Measurements from ENCODE around the gene MPRIP. TPM values are rescaled to one million over a fixed set of nuclear protein-coding genes. Genes with fewer than 3 reads are reported as not detected.

MPRIP gene
- total and polyA plus RNA-seq, 4 donors, result 87.7 to 186 (median 162) TPM

GRCh38 chr17:17235212-17236174 lies 193.2 kb downstream of the MPRIP start:
- 53% methylated on average over 14 of the region's 19 CpGs for WGBS (ENCODE audit: insufficient coverage)
- Histone ChIP-seq H3K27ac (ENCODE audit: low read depth, low read length) (peak overlapping the region; percentile 37), H3K4me1 (ENCODE audit: control insufficient read depth, insufficient read depth, low read length) (peaks cover 28% of the 10 kb centered on the region), H3K9me3 (ENCODE audit: control insufficient read depth, insufficient read depth, low read length) (no peaks in the 10 kb centered on the region), H3K36me3 (ENCODE audit: control insufficient read depth, insufficient read depth, low read length) (peaks cover 22% of the 10 kb centered on the region), H3K27me3 (ENCODE audit: control insufficient read depth, insufficient read depth, low read length) (no peaks in the 10 kb centered on the region), H3K4me3 (ENCODE audit: low read depth, low read length) (peak overlapping the region; percentile 87)
- peak in 1 of 6 donors; percentile 44 for DNase-seq (ENCODE audit: low read depth in 4 of 6, low spot score in 6 of 6)

GRCh38 chr17:17236295-17237025 lies 194.2 kb downstream of the MPRIP start:
- peak in 3 of 6 donors; percentile 24 to 46 (median 38) for DNase-seq (ENCODE audit: low read depth in 4 of 6, low spot score in 6 of 6)
- Histone ChIP-seq H3K27me3 (ENCODE audit: control insufficient read depth, insufficient read depth, low read length) (no peaks in the 10 kb centered on the region), H3K4me3 (ENCODE audit: low read depth, low read length) (peak overlapping the region; percentile 87), H3K27ac (ENCODE audit: low read depth, low read length) (peak overlapping the region; percentile 95), H3K4me1 (ENCODE audit: control insufficient read depth, insufficient read depth, low read length) (peaks cover 27% of the 10 kb centered on the region), H3K36me3 (ENCODE audit: control insufficient read depth, insufficient read depth, low read length) (peaks cover 13% of the 10 kb centered on the region), H3K9me3 (ENCODE audit: control insufficient read depth, insufficient read depth, low read length) (no peaks in the 10 kb centered on the region)
- WGBS (ENCODE audit: insufficient coverage), result 1% methylated on average over 30 of the region's 31 CpGs

GRCh38 chr17:17237026-17237799 lies 195.0 kb downstream of the MPRIP start, which contains the start of gene FLCN:
FLCN (minus strand) TSS chr17:17237168; CDS start chr17:17228137, 9,031 bp downstream.
- Histone ChIP-seq H3K4me1 (ENCODE audit: control insufficient read depth, insufficient read depth, low read length) (peaks cover 24% of the 10 kb centered on the region), H3K4me3 (ENCODE audit: low read depth, low read length) (peak within 1 kb of the TSS; percentile 87), H3K9me3 (ENCODE audit: control insufficient read depth, insufficient read depth, low read length) (no peaks in the 10 kb centered on the region), H3K27me3 (ENCODE audit: control insufficient read depth, insufficient read depth, low read length) (no peaks in the 10 kb centered on the region), H3K27ac (ENCODE audit: low read depth, low read length) (peak within 1 kb of the TSS; percentile 95), H3K36me3 (ENCODE audit: control insufficient read depth, insufficient read depth, low read length) (peaks cover 5% of the 10 kb centered on the region)
- DNase-seq (ENCODE audit: low read depth in 4 of 6, low spot score in 6 of 6), result peak; percentile 80 to 97 (median 89)
- 0% methylated on average over 44 of the region's 53 CpGs for WGBS (ENCODE audit: insufficient coverage)

- no peak overlapping the region for H3K27ac ChIP-seq (ENCODE audit: low read depth, low read length)
- peaks cover 24% of the 10 kb centered on the region for H3K4me1 ChIP-seq (ENCODE audit: control insufficient read depth, insufficient read depth, low read length)
- H3K27me3 ChIP-seq (ENCODE audit: control insufficient read depth, insufficient read depth, low read length), result no peaks in the 10 kb centered on the region
- no peaks in the 10 kb centered on the region for H3K9me3 ChIP-seq (ENCODE audit: control insufficient read depth, insufficient read depth, low read length)
- H3K36me3 ChIP-seq (ENCODE audit: control insufficient read depth, insufficient read depth, low read length), result peaks cover 3% of the 10 kb centered on the region
- no peak for DNase-seq (ENCODE audit: low read depth in 4 of 6, low spot score in 6 of 6)
- no peak overlapping the region for H3K4me3 ChIP-seq (ENCODE audit: low read depth, low read length)
- no CpG with 5 or more reads among the region's 1 CpG for WGBS (ENCODE audit: insufficient coverage)
Measured at GRCh38 chr17:17239832-17240231, 197.6 kb downstream of the MPRIP start.

GRCh38 chr17:17241656-17242055 lies 199.4 kb downstream of the MPRIP start:
- Histone ChIP-seq H3K4me3 (ENCODE audit: low read depth, low read length) (no peak overlapping the region), H3K27me3 (ENCODE audit: control insufficient read depth, insufficient read depth, low read length) (no peaks in the 10 kb centered on the region), H3K36me3 (ENCODE audit: control insufficient read depth, insufficient read depth, low read length) (peaks cover 7% of the 10 kb centered on the region), H3K4me1 (ENCODE audit: control insufficient read depth, insufficient read depth, low read length) (peaks cover 9% of the 10 kb centered on the region), H3K27ac (ENCODE audit: low read depth, low read length) (no peak overlapping the region), H3K9me3 (ENCODE audit: control insufficient read depth, insufficient read depth, low read length) (no peaks in the 10 kb centered on the region)
- DNase-seq (ENCODE audit: low read depth in 4 of 6, low spot score in 6 of 6), result no peak
- WGBS (ENCODE audit: insufficient coverage), result 86% methylated on average over 10 of the region's 10 CpGs

- Histone ChIP-seq H3K9me3 (ENCODE audit: control insufficient read depth, insufficient read depth, low read length) (no peaks in the 10 kb centered on the region), H3K4me1 (ENCODE audit: control insufficient read depth, insufficient read depth, low read length) (peaks cover 9% of the 10 kb centered on the region), H3K27me3 (ENCODE audit: control insufficient read depth, insufficient read depth, low read length) (no peaks in the 10 kb centered on the region), H3K4me3 (ENCODE audit: low read depth, low read length) (no peak overlapping the region), H3K27ac (ENCODE audit: low read depth, low read length) (no peak overlapping the region), H3K36me3 (ENCODE audit: control insufficient read depth, insufficient read depth, low read length) (peaks cover 7% of the 10 kb centered on the region)
- DNase-seq (ENCODE audit: low read depth in 4 of 6, low spot score in 6 of 6), result no peak
- 95% methylated on average over 7 of the region's 7 CpGs for WGBS (ENCODE audit: insufficient coverage)
Measured at GRCh38 chr17:17242246-17242645, 200.0 kb downstream of the MPRIP start.

Small RNAs within 50 kb of the gene (small RNA-seq; reads per million reads assigned to genes)
- gene RNU6-767P (ENCODE audit: low replicate concordance), result not detected

Other genes with a start within 250 kb of the MPRIP start
- gene TNFRSF13B, start 70.3 kb upstream of the MPRIP start, total RNA-seq, result not detected
- not detected for gene TNFRSF13B, start 70.3 kb upstream of the MPRIP start, polyA plus RNA-seq (ENCODE audit: insufficient read length in 2 of 2)
- 10 to 100 TPM; 10.2 to 11.0 TPM for gene PLD6, start 163.9 kb downstream of the MPRIP start, total RNA-seq
- 10 to 100 TPM; 12.6 to 14.7 TPM for gene PLD6, start 163.9 kb downstream of the MPRIP start, polyA plus RNA-seq (ENCODE audit: insufficient read length in 2 of 2)
- 10 to 100 TPM; 39.5 to 55.8 TPM for gene FLCN, start 194.7 kb downstream of the MPRIP start, total RNA-seq
- gene FLCN, start 194.7 kb downstream of the MPRIP start, polyA plus RNA-seq (ENCODE audit: insufficient read length in 2 of 2), result 10 to 100 TPM; 32.7 to 77.3 TPM
- 10 to 100 TPM; 76.5 to 97.5 TPM for gene COPS3, start 238.8 kb downstream of the MPRIP start, total RNA-seq
- 10 to 100 TPM; 89.9 to 92.5 TPM for gene COPS3, start 238.8 kb downstream of the MPRIP start, polyA plus RNA-seq (ENCODE audit: insufficient read length in 2 of 2)